ENCODE data around the gene CDKL5.

Gene CDKL5

DNA sequence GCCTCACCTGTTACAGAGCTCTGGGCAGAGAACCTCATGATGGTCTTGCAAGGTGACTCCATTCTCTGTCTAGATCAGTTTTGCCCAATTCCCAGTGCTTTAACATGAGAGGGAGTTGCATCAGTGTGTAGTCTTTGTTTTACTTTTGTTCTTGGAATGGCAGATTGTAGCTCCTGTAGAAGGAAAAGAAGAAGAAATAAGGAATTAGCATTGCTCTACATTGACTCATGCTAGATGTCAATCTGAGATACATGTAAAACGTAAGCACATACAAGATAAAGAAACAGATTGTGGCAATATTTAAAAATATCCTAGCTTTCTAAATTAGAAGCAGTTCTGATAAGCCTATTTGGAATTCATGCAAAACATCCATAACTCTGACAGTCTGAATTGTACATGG, 266.0 kb downstream of the CDKL5 start:
- no peak for DNase-seq (ENCODE audit: low read depth in 1 of 2, low spot score in 1 of 2)

DNA sequence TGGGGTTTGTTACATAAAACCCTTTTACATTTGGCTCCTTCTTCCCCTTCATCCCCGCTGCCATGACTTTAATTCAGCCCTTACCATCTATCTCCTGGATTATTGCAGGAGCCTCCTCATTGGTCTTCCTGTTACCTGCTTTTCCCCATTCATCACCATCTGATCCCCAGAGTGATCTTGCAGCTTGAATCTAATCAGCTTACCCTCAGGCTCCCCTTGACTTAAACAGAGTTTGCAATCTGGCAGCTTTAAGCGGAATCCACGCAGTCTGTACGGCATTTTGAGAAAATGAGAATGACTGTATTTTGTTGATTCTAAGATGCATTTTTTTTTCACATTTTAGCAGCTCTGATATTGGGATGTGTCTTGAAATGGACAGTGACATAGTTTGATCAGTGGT, 267.1 kb downstream of the CDKL5 start:
- DNase-seq (ENCODE audit: low read depth in 1 of 2, low spot score in 1 of 2) = no peak

GRCh38 chrX:18696653-18697052, 271.2 kb downstream of the CDKL5 start:
- DNase-seq (ENCODE audit: low read depth in 1 of 2, low spot score in 1 of 2) = no peak

DNA sequence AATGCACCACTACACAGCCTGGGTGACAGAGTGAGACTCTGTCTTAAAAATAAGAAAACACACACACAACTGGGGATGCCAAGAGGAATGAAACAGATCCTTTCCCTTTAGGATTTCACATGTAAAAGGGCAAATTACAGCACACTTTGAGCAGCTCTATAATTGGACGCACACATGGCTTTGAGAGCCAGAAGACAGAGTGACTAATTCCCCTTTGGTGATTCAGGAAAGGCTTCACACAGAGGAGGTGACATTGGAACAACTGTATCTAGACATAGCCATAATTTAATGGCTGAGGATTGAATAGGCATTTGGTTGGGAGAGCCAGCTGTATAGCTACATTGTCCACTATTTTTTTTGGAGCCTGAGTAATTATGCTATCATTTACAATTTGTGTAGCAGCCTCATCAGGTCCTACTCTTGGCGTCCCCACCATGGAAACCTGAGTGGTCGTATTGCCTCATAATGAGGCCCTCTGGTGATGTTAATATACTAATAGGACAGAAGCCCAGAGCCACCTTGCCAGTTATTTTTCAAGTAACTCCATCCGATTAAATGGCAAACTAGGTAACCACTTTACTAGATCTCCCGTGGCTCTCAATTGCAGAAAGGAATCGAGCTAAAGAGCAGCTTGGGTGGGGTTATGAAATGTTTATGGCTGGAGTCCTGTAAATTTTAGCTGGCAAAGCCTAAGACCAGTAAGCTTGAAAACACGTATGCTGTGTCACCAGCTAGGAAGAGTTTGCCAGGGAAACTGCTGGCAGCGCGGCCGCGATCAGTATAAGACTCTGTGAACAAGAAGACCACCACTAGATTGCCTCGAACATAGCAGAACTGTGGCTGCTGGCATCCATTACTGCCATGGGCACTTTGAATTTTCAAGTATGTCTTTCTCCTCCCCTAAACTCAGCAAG, 273.6 kb downstream of the CDKL5 start:
- DNase-seq (ENCODE audit: low read depth in 1 of 2, low spot score in 1 of 2) = no peak

- DNase-seq (ENCODE audit: low read depth in 1 of 2, low spot score in 1 of 2) = no peak
These were observed 276.4 kb downstream of the CDKL5 start for GRCh38 chrX:18701621-18702361.

DNA sequence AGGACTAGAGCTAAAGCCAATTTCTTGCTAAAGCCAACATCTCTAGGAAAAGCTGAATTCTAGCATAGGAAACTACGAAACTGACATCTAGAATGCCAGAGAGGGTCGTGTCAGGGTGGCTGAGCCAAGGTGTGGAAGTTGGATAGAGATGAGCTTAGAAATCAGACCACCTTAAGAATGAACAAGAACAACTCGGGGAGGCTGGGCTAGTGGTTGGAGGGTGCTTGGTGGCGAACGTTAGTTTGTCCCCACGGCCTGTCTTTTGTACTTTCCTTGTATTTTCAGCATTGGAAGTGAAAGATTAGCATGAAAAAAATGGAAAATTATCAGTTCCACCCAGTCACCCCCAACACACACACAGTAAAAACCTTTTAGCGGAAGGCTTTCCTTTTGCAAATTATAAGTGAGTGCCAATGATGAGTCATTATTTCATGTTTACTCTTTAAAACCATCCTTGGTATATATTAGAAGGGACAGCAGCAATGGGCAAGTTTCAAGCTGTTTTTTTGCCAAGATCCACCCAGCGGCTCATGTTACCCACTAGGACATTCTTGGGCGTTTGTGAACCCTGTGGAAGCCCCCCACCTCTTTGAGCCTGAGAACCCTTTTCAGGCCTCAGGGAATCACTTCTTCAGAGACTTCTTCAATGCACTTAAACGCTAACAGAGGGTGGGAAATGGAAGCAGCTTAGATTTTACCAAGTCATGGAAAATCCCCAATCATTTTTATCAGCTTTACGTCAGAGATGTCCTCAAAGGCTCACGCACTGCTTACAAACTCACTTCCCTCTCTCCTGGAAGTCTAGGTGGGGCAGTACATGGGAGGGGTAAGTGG, 277.2 kb downstream of the CDKL5 start:
- DNase-seq (ENCODE audit: low read depth in 1 of 2, low spot score in 1 of 2) = no peak

All from activated T-helper 1 cell treated with anti-CD3 and anti-CD28 coated beads, Interleukin-2, amount 50 U/mL, for 16 hours (primary cell).